WI38 (cell line): ENCODE results near the gene C11orf42.

Experiments used
- H3K4me3 ChIP-seq: 2 replicates; pipeline ENCODE4 v1.5.1; 2011; ENCODE audit warnings: low read depth, mild to moderate bottlenecking, control low read depth, low read length
- CTCF ChIP-seq: IDR thresholded peaks from 2 replicates; pipeline ENCODE4 v1.5.1; 2012; ENCODE audit warnings: low read depth, mild to moderate bottlenecking, control low read depth, low read length

The C11orf42 gene

GRCh38 chr11:6206456-6207180, 1.3 kb downstream of the C11orf42 start:
- no peak for TF ChIP-seq CTCF
- no peak overlapping the region for H3K4me3 ChIP-seq

- no peak for TF ChIP-seq CTCF
- no peak overlapping the region for H3K4me3 ChIP-seq
Measured at GRCh38 chr11:6209801-6210200, 4.4 kb downstream of the C11orf42 start.

GRCh38 chr11:6210274-6210955, 5.1 kb downstream of the C11orf42 start:
- no peak overlapping the region for H3K4me3 ChIP-seq

GRCh38 chr11:6214530-6214929, 9.2 kb downstream of the C11orf42 start:
- no peak for TF ChIP-seq CTCF
- H3K4me3 ChIP-seq = no peak overlapping the region

More at GRCh38 chr11:6210274-6210955, 5.1 kb downstream of the C11orf42 start:
- TF ChIP-seq CTCF = no peak

GRCh38 chr11:6216501-6216900, 11.1 kb downstream of the C11orf42 start:
- TF ChIP-seq CTCF = no peak

GRCh38 chr11:6217722-6218121, 12.4 kb downstream of the C11orf42 start:
- TF ChIP-seq CTCF = no peak
- H3K4me3 ChIP-seq = no peak overlapping the region

More at GRCh38 chr11:6216501-6216900, 11.1 kb downstream of the C11orf42 start:
- no peak overlapping the region for H3K4me3 ChIP-seq

- no peak overlapping the region for H3K4me3 ChIP-seq
- TF ChIP-seq CTCF = no peak
Measured at GRCh38 chr11:6219359-6219758, 14.0 kb downstream of the C11orf42 start.
